ENCODE measurements around the gene CACTIN.

DNA sequence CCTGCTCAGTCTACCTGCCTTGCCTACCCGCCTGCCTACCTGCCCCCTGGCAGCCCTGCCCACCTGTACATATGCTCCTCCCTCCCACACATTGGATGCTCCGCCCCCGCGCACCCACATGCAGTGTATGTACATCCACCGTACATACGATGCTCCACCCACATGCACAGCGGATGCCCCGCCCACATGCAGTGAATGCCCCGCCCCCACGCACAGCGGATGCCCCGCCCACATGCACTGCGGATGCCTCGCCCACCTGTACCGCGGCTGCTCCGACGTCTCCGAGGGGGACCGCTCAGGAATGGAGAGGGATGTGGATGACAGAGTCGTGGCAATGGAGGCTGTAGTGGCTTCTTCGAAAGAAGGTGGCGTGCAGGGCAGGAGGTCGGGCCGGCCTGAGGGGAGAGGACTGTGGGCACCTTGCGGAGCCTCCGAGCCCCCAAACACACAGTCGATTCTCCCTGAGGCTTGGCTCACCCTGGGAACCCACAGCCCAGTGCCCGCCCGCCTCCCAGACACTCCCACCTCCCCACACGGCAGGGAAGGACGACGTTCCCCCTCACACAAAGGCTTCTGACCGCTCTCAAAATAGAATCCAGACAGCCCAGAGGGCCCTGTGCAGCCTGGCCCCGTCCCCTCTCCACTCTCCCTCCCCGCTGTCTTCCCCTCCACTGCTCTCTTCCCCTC, 16.5 kb upstream of the CACTIN start:
- no peak for TF ChIP-seq POLR2AphosphoS5 (IDR thresholded peaks at IDR 0.05; ENCODE audit: low read depth, low read length)
- TF ChIP-seq CEBPB (IDR thresholded peaks at IDR 0.05; ENCODE audit: low read depth) = no peak
- TF ChIP-seq, protein P1, sequence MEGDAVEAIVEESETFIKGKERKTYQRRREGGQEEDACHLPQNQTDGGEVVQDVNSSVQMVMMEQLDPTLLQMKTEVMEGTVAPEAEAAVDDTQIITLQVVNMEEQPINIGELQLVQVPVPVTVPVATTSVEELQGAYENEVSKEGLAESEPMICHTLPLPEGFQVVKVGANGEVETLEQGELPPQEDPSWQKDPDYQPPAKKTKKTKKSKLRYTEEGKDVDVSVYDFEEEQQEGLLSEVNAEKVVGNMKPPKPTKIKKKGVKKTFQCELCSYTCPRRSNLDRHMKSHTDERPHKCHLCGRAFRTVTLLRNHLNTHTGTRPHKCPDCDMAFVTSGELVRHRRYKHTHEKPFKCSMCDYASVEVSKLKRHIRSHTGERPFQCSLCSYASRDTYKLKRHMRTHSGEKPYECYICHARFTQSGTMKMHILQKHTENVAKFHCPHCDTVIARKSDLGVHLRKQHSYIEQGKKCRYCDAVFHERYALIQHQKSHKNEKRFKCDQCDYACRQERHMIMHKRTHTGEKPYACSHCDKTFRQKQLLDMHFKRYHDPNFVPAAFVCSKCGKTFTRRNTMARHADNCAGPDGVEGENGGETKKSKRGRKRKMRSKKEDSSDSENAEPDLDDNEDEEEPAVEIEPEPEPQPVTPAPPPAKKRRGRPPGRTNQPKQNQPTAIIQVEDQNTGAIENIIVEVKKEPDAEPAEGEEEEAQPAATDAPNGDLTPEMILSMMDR (IDR thresholded peaks at IDR 0.05 in 2 of 3, conservative IDR thresholded peaks at IDR 0.05 in 1 of 3; ENCODE audit: borderline replicate concordance in 1 of 3, insufficient read depth in 1 of 3, low read depth in 2 of 3, low read length in 2 of 3) = no peak
- no peak for TF ChIP-seq RAD21 (IDR thresholded peaks at IDR 0.05; ENCODE audit: low read depth)
- TF ChIP-seq, protein P2, sequence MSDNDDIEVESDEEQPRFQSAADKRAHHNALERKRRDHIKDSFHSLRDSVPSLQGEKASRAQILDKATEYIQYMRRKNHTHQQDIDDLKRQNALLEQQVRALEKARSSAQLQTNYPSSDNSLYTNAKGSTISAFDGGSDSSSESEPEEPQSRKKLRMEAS (IDR thresholded peaks at IDR 0.05) = no peak
- TF ChIP-seq, protein P3, sequence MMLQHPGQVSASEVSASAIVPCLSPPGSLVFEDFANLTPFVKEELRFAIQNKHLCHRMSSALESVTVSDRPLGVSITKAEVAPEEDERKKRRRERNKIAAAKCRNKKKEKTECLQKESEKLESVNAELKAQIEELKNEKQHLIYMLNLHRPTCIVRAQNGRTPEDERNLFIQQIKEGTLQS (IDR thresholded peaks at IDR 0.05) = no peak
- no peak for TF ChIP-seq SP1 (IDR thresholded peaks at IDR 0.05; ENCODE audit: low read depth)
- TF ChIP-seq, protein P4, sequence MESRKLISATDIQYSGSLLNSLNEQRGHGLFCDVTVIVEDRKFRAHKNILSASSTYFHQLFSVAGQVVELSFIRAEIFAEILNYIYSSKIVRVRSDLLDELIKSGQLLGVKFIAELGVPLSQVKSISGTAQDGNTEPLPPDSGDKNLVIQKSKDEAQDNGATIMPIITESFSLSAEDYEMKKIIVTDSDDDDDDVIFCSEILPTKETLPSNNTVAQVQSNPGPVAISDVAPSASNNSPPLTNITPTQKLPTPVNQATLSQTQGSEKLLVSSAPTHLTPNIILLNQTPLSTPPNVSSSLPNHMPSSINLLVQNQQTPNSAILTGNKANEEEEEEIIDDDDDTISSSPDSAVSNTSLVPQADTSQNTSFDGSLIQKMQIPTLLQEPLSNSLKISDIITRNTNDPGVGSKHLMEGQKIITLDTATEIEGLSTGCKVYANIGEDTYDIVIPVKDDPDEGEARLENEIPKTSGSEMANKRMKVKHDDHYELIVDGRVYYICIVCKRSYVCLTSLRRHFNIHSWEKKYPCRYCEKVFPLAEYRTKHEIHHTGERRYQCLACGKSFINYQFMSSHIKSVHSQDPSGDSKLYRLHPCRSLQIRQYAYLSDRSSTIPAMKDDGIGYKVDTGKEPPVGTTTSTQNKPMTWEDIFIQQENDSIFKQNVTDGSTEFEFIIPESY (IDR thresholded peaks at IDR 0.05; ENCODE audit: extremely low read depth, insufficient replicate concordance, low read length) = no peak
